T-helper 2 cell (primary cell): ENCODE results near the gene CERS6.
"Not testable (repeated sequence)": the region's sequence is repeated elsewhere in the genome, so short reads cannot be mapped to it uniquely, and the experiment has no call there.

ENCODE experiments used
- DNase-seq, 5 experiments: peaks; one replicate each; pipeline versions ENCODE4 v3.0.0 to v3.0.0-alpha.2; 2012 to 2022

CERS6 gene

DNA sequence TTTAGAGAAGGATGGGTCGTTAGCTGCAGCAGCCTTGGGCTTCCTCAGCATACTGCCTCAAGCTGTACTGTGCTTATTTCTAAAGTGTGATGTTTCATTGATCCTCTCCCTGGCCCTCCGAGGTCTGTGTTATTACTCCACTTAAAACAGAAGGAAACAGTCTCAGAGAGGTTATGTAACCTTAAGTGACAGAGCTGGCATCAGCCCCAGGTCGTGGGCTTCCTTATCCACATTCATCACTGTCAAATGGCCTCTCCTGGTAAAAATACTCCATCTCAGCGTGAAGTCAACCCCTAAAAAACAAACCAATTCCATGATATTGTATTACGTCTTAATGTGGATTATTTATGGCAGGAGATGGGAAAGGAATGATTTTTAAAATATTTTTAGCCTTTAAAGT is 193.0 kb downstream of the CERS6 start:
- DNase-seq, result no peak

DNA sequence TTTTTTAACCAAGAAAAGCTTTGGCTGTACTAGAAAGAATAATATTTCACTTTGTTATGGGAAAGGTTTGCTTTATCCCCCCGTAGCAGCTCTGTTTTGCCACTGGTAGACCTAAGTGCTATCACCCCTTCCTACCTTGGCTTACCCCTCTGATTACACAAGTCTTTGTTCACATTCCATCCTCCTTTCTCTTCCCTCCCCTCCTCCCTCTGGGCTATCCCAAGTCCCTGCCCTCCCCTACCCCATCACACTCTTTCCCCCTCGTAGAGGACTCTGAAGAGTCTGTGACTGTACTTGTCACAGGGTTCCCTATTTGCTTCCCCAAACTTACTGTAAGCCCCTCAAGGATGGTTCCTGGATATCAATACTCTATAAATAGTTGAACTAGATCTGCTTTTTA is 193.5 kb downstream of the CERS6 start:
- DNase-seq, result no peak

DNA sequence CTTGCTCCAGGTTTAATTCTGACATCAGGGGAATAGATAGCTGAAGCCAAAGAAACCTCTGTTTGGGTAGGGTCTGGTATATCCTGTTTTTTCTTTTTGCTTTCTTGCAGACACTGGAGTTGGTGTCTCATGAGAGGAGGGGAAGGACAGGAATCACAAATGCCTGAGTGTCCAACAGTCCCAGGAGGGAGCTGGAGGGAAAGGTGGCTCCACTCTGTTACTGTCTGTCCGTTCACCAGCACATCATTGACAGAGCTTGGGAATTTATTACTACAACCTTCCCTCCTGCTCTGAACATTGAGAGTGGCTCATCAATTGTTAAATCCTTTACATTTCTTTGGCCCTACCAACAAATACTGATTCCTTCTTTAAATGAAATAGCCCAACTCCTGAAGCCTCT is 194.1 kb downstream of the CERS6 start:
- no peak for DNase-seq

DNA sequence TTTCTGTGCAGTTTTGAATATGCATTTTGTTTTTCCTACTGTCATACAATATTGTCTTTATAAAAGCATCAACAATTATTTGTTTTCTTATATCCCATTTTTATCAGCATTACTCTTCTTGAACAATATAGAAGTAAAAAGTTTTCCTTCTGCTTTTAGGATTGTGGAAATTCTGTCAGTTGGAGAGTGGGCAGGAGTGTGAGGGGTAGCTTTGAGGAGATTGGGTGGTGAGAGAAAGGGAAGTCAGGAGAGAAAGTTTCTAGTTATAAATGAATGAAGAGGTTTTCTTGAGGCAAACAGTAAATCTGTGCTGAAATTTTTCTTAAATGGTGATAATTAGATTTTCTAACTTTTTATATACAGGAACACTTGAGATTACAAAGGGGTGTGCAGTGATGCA is 194.7 kb downstream of the CERS6 start:
- DNase-seq, result no peak

DNA sequence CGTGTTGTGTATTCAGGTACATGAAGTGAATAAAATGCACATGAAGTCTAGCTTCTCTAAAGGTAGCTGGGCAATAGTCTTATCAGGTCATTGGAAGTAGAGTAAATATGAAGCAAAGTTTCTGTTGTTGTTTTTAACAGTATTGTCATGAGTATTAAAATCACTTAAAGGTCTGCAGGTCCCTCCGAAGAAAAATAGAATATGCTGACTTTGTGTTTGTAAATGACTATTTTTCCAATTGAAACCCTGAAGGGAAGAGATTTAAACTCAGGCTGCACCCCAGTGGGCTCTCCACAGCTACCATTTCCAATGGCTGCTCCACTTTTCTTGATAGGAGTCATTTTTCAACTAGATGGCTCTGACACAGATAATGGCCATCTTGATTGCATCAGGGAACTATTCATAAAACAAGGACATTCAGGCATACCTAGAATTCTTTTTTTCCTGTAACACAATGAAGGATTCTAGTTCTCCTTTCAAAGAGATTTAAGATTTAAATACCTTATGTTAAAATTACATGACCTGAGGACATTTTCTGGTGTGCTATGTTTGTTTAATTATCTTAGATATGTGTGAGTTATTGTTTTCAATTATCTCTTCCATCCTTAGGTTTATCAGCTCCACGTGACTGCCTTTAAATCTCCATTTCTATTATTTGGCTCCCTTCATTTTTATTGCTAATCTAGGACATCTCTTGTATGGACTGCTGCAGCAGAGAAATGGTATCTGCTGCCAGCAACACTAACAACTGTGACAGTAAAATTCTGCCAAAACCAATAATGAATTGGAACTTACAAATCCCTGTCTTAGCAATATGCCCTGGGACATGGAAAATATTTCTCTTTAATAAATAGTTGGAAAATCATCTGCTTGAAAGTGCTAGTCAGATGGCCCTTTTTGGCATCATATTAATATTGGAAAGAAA is 197.2 kb downstream of the CERS6 start:
- DNase-seq, result no peak

DNA sequence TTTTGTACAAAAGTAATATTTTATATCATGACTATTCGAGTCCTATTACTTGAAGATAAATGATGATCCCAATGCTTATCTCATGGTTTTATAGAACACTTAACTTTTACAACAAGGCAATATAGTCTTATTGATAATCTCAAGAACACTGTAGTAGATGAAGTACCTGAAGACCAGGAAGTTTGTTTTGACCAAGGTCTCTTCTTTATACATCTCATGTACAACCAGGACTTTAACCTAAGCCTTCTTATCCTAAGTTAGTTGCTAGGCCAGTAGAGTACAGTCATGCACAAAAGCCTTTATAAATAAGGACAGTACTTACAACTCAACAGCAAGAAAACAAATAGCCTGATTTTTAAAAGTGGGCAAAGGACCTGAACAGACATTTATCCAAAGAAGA is 198.6 kb downstream of the CERS6 start:
- DNase-seq, result no peak

DNA sequence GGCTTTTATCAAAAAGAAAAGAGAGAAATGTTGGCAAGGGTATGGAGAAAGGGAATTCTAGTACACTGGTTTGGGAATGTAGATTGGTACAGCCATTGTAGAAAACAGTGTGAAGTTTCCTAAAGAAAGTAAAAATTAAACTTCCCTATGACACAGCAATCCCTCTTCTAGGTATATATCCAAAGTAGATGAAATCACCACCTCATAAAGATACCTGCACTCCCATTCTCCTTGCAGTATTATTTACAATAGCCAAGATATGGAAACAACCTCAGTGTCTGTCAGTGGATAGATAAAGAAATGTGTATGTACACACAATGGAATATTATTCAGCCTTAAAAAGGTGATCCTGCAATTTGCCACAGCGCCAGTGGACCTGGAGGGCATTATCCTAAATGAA is 199.1 kb downstream of the CERS6 start:
- no peak for DNase-seq

DNA sequence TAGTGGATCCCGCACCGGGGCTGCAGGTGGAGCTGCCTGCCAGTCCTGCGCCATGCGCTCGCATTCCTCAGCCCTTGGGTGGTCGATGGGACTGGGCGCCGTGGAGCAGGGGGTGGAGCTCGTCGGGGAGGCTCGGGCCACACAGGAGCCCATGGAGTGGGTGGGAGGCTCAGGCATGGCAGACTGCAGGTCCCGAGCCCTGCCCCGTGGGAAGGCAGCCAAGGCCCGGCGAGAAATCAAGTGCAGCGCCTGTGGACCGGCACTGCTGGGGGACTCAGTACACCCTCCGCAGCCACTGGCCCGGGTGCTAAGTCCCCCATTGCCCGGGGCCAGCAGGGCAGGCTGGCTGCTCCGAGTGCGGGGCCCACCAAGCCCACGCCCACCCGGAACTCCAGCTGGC is 201.3 kb downstream of the CERS6 start:
- DNase-seq, result not testable (repeated sequence)

DNA sequence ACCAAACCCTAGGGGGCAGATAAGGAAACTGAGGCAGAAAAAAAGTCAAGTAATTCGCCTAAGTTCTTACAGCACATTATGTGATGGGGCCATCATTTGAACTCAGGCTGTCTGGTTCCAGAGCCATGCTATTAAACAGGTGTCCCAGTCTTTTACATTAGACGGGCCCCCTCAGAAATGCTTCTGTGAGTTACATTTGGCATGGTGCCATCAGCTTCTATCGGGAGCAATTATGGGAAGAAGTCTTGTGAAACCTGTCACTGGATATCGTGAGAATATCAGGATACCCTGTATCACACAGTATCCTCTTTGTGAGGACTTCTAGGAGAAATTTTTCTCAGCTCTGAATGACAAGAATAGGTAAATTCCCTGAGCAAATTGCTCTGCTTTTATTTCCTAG is 202.6 kb downstream of the CERS6 start:
- no peak for DNase-seq

DNA sequence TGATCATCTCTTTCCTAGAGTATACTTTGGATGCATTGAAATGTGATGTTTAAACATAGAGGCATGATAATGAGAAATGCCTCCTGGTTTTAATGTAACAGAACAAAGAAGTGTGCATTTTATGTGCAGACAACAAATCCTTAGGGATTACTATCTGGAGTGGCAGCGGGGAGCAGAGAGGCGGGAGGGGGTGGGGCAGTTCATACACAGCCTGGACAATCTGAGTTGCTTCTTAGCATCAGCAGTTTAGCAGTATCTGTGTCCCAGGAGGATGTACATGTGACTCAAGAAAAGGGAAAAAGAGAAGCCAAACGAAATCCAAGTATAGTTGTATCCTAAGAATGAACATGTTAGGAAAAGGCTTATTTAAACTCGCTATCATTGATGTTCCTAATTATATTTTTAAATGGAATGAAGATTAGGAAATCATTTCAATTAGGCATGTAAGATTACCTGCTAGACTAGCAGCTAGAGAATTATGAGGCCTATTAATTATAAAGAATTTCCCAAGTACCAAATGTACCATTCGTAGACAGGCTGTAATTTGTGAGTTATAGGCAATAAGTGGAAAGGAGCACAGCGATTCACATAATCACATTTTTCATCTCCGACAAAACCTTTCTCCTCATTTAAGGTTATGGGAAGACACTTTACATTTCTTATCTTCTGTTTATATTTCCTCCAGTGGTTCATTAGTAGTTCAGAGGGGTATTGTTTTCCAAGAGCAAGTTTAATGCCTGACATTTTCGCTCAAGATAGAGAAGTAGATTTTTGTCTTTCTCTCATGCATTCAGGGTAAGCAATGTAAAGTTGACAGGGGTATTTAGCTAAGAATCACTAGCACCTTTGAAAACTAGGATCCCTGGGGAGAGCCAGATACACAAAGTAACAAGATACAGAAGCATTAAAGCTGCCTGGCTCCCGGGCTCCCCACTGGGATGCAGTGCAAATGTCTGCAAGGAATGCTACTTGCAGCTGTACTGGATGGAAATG is 205.1 kb downstream of the CERS6 start:
- no peak for DNase-seq

DNA sequence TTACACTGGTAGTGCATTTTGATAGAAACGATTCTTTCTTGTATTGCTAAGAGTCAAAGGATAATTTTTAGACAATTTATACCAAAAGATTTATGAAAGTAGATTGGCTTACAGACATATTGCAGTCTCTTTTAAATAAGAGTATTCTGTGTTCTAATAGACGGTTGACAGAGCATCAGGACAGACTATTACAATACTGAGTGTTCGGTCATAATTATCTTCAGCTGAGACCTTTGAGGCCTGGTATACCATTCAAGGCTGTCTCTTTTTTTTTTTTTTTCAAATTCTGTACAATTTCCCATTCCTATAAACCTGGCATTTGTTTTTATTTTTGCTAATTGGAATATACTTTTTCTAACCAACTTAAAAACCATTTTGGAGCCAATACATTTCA is 205.8 kb downstream of the CERS6 start:
- no peak for DNase-seq

DNA sequence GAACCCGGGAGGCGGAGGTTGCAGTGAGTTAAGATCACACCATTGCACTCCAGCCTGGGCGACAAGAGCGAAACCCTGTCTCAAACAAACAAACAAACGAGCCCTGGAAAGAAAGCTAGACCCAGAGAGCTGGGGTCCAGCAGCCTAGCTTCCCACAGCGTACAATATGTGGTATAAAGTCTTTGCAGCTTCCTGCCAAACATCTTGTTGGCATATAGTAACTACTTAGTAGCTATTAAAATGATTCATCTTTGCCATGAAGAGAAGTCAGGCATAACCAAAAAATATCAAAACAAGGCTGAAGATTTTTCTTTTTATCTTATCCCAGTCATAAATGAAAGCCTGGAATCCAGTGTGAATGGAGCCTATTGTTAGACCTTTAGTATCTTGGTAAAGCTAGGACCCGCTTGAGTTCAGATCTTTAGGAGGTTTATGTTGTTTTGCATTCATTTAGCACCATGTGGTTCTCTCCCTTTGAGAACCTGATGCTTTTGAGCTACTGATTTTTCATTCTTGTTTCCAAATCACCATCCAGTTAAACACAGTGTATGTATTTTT is 206.7 kb downstream of the CERS6 start:
- no peak for DNase-seq

DNA sequence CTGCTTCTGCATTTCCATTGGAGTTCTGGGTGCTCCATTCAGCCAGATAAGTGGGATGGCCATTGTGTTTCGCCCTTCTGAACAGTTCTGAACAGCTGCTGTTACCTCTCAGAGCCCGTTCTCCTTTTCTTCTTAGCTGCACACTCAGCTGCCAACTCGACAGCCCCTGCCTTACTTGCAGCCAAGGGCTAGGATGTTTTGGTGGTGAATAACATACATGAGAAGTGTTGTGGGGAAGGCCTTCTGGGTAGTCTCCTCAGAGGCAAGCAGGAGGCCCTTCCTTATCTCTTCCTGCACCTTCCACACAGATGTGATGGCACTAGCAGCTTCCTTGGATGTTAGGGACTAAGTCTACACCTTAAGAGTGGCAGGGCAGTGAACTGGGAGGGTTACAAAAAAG is 207.9 kb downstream of the CERS6 start:
- DNase-seq, result no peak

DNA sequence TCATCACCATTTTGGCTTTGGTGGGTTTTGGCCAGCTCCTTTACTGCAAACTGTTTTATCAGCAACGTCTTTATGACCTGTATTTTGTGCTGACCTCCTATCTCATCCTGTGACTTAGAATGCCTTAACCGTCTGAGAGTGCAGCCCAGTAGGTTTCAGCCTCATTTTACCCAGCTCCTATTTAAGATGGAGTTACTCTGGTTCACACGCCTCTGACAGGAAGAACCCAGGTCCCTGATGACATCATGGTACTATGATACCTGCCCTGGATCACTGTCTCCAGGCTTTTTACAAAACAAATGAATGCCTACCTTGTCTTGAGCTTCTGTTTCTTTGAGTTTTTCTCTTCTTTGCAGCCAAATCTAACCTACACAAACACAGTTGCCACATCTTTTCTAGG is 208.6 kb downstream of the CERS6 start:
- DNase-seq, result not testable (repeated sequence)

DNA sequence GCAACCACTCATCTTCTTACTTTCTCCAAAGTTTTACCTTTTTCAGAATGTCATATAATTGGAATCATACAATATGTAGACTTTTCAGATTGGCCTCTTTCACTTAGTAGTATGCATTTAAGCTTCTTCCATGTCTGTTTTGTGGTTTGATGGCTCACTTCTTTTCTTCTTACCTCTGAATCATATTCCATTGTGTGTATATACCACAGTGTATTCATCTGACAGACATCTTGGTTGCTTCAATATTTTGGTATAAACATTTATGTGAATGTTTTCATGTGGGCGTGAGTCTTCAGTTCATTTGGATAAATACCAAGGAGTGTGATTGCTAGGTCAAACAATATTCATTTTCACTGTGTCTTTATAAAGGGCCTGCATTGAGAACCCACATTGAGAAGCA is 210.3 kb downstream of the CERS6 start:
- DNase-seq, result peak in 1 of 5 experiments; percentile 34

DNA sequence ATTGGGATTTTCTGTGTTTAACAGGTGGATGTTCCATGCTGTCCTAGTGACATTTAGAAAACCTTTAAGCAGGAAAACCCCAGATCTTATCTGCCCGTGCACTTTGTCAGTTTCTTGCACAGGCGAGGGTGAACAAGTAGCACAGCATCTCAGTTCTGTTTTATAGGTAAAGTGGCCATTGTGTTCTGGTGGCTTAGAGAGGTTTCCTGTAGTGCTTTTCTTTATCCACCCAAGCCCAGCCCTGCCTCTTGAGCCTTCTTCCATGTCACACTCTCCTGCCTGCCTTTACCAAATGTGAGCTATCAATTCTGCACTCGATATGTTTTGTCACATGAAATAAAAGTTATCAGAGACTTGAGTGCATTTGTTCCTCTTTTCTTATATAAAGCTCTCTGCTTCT is 211.1 kb downstream of the CERS6 start:
- DNase-seq, result peak in 1 of 5 experiments; percentile 20

DNA sequence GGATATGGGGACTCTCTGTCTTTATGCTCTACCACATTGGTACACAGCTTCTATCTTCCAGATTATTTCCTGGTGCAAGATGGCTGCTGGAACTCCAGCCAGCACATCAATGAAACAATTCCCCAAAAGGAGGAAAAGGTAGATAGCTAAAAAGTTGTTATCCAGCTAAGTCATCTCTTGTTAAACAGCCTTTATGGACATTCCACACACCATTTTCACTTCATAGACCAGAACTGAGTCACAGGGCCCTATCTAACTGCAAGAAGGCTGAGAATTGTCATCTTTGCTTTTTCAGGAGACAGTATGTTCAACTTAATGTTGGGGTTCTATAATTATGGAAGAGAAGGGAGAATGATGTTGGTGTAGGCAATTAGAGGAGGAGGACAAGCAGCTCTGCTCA is 213.1 kb downstream of the CERS6 start:
- no peak for DNase-seq

DNA sequence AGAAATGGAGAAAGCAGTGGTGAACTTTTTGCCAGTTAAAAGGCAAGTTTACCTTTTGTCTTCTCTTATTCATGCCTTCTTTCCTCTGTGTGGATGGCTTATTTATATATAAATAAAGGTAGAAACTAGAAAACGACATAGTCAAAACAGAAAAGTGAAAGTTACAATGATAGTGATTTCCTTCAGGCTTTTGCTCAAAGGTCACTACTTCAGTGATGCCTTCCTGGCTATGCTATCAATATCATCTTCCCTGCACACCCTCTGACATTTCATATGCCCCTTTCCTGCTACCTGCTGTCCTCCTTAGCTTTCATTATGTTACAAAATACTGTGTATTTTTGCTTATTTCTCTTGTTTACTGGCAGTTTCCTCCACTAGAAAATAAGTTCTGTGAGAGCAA is 214.4 kb downstream of the CERS6 start:
- no peak for DNase-seq

DNA sequence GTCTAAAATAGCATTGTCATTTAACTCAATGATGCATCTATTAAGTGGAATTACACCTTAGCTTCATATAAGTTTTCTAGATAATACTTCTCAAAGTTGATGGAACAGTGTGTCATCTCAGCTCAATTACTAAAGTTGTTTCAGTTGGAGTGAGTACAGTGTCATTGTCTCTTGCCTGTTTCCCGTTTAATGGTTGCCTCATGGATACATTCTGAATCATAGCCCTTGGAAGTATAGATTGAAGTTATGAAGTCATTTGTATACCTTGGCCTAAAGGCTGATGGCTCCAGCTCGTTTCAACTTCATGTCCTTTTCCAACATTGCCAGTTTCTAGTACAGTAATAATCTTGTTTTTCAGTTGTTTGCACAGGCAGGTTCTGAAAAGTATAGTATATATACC is 215.9 kb downstream of the CERS6 start:
- no peak for DNase-seq

DNA sequence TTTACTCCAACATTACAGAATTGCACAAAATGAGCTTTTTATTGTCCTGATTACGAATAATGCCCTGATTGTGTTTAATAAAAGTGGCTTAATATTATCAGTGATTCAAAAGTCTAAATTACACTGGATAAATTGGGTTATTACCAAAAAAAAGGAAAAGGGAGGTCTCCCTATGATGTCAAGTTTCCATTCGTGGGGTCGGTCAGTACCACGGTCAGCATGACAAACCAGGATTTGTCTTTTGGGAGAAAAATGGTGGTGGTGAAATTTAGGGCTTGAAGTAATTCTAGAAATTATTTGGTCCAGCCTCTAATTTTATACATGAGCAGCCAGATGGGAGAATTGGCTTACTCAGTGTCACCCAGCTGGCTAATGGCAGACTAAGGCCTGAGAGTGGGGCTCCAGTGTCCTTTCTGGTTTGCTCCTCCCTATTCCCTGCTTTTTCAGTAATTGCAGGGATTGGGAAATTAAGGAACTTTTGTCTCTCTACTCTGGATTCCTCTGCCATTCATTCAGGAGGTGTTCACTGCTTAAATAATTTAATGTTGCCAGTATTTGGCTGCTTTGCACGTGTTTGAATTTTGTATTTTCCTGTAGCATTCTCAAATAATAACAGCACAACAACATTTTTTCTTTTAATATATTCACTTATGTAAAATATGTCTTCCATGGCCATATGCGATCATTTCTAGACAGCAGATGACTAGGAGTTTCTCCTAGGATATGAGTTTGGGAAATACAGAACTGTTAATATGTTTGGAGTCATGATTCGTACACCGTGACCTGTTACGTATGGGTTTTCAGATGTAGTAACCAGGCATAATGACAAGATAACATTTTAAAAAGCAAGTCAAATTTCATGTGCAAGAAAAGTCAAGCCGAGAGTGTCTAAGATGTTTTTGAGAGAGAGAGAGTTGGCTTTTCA is 217.5 kb downstream of the CERS6 start:
- DNase-seq, result no peak

DNA sequence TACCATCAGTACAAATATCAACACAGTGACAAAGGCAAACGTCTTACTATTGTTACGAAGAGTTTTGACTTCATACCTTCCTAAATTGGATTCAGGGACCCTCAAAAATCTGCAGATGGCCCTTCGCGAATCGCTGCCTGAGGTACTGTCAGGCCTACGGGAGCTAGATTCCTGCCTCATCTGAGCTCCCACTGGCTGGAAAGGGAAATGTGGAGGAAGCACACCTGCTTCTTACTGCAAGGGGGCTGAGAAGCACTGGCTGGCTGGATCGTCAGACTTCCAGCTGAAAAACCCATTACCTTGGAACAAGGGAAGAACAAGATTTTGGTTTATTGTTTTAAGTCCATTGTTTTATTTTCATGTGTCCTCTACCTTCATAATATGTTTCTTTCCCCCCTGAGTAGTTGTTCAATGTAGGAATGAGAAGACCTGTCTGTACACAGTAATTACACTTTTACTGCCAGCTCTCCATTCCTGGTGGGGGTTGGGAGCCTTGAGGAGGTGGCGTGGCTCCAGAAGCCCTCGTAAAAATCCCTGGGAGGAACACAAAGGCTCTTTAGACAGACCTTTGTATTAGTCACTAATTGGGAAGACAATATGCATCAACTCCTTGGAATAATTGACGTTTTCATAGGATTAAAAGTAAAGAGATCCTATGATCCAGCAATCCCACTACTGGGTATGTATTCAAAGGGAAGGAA is 222.2 kb downstream of the CERS6 start:
- DNase-seq, result no peak

DNA sequence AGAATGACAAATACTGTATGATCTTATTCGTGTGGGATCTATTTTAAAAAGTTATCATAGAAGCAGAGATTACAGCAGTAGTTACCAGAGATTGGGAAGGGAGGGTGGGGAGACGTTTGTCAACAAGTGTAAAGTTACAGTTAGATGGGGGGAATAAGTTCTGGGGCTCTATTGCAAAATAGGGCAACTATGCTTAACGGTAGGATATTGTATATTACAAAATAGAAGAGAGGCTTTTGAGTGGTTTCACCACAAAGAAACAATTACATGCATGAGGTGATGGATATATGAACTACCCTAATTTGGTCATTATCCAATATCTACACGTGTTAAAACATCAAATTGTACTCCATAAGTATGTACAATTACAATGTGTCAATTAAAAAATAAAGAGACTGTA is 223.0 kb downstream of the CERS6 start:
- DNase-seq, result no peak
